HG02885 (cell line): ENCODE measurements around the gene THSD7B.

Experiments
- ATAC-seq: cut with Tn5 transposase; IDR thresholded peaks from one replicate; pipeline ENCODE4 v1.9.1; 2021; ENCODE audit warnings: mild to moderate bottlenecking; ENCODE audit not compliant: unreplicated experiment, poor library complexity

THSD7B gene

DNA sequence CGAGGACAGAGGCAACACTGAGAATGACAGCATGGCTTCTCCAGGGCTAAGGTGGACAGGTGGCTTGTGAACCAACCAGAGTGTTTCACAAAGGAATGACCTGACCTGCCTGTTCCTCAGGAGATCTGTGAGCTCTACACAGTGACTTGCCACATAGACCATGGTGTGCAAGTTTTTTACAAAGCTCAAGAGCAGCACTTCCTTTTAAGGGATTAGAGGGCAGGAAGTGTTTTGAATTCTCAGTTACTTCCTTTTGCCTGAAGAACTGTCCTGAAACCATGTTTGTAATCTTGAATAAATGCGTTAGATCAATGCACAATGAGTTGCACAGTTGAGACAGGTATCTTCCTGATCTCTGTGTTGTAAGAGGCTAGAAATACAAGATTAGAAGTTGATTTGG is 421.9 kb downstream of the THSD7B start:
- ATAC-seq: no peak

DNA sequence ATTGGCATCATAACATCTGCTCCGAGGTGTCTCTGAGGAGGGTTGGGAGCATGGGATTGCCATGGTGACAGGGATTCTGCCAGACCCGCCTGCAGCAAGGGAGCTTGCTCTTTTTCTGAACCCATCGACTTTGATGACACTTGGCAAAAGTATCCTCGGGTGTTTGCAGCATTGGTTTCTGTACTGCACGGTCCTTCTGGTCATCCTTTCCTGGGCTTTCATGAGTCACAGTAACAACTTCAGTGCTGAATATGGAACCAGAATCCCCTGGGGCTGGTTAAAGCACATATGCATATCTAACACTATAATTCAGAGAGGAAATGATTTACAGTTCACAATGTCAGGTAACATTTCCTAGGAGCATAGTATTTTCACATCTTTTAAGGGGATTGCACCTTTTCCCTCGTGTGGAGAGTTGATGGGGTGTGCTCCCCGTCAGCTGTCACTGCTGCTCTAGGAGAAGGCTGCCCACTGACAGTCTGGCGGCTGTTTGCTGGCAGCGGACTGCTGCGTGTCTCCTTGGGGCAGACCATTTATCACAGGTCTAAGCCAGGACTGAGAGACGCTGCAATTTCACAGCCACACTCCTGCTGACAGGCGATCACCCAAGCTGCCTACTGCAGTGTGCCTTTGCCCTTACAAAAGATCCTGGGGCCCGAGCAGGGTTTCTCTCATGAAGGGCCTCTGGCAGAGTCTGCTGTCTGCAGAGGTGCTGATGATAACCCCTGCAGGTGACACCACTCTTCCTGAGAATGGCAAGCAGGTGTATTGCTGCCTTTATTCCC is 425.3 kb downstream of the THSD7B start:
- no peak for ATAC-seq

- no peak for ATAC-seq
Observed at GRCh38 chr2:137192366-137193310, 427.3 kb downstream of the THSD7B start.

- no peak for ATAC-seq
Observed at GRCh38 chr2:137193401-137193800, 428.1 kb downstream of the THSD7B start.

DNA sequence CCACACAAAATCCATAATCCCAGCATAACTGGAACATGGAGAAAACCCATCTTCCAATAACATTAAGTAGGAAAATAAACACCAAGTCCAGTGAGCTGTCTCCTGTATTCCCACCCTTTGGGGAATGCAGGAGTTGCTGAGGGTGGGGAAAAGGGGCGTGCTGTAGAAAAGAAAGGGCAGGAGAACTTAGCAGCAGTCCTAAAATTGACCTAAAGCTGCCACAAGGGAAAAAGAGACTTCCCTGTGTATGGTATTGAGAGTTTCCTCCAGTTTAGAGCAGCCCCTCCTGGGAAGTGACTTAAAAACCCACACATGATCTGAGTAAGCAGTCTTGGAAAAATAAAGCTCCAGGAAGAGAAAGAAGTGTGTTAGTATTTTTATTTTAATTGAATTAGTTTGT is 428.8 kb downstream of the THSD7B start:
- ATAC-seq: no peak

DNA sequence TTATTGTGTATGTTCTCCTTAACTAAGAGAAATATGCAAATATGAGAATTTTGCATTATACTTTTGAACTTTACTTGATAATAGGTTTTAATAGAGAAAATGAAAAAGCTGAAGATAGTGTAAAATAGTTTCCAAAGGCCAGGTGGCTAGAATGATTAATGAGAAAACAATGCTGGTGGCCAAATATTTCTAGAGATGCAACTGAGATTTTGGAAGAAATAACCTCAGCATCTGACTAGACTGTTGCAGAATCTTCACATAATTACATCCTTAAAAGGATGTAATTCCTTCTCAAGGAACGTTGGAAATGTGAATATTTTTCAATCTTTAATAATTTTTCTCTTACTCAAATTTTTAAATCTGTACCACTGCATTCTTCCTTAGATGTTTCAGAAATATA is 434.4 kb downstream of the THSD7B start:
- ATAC-seq: no peak

- ATAC-seq: no peak
Observed at GRCh38 chr2:137202318-137202717, 437.0 kb downstream of the THSD7B start.

DNA sequence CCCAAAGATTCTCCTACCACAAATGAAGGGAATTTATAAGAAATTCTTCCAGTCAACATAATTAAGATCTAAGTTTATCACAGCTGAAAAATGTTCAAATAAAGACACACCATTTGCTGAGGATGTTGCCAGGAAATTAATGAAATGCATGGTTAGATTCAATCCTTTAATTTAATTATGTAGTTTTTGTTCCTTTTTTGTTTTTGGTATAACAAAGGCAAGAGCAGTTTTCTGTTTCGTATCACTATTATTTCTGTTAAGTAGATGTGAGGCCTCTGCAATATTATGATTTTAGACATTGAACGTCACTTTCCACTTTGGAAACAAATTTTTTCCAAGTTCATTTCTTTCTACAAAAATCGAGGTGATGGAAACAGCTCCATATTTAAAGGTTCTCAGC is 440.0 kb downstream of the THSD7B start:
- ATAC-seq: no peak

DNA sequence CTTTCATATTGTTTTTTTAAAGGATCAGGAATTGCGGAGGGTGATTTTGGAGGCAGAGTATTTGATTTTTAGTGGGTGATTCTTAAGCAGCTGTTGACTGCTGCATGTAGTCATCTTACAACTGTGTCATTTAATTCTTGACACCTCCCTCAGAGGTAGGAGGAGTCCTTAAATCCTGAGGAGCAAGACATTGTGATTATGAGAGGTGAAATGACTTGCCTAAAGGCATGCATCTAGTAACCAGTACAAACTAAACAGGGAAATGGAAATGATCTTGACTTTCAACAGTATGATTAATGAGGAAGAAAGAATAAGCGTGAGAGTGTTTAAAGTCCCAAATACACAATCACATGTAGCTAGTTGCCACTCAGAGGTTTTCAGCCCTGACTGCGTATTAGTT is 440.7 kb downstream of the THSD7B start:
- ATAC-seq: no peak

DNA sequence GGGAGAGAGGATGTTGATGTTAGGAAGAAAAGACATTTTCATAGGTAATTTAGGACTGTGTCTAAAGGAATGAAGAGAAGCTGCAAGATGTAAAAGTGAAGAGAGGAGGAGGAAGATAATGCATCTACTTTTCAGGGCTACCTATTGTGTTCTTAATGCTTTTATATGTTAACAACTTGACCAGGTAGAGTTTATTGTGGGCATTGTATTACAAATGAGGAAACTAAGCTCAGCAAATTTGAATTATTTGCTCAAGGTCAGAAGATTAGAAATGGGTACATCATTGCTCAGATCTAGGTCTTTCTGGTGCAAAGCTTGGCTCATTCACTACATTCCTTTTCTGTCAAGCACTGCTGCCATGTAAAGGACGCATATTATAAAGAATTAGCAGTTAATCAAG is 441.7 kb downstream of the THSD7B start:
- no peak for ATAC-seq

DNA sequence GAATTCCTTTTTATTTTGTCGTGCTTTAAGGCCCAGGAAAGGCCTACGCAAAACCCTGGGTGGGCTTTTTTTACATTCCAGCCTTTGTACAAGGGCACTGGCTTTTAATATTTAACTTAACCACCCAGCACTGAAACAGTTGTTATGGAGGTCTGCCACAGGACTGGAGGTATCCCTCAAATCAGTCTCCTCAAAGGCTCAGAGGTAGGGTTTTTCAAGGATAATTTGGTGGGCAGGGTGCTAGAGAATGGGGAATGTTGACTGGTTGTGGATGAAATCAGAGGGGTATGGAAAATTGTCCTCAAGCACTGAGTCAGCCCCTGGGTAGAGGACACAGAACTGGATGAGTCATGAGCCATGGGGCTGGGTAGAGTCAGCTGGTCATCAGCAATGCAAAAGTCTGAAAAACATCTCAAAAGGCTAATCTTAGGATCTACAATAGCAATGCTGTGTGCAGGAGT is 443.1 kb downstream of the THSD7B start:
- no peak for ATAC-seq

DNA sequence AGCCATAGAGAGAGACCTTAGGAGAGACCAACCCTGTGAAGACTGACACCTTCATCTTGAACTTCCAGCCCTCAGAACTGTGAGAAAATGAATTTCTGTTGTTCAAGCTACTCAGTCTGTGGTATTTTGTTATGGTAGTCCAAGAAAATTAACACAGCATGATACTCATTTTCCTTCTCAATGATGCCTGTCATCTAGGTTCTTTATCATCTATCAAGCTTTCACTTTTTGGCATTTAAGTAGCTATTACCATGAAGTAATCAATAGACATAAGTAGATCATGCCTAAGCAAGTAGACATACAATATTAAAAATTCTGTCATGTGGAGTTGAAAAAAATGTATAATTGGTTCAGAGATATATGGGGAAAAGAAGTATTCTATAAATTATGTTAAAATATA is 444.7 kb downstream of the THSD7B start:
- no peak for ATAC-seq

GRCh38 chr2:137211761-137212160 is 446.4 kb downstream of the THSD7B start:
- no peak for ATAC-seq

GRCh38 chr2:137220438-137220993 is 455.2 kb downstream of the THSD7B start:
- no peak for ATAC-seq

DNA sequence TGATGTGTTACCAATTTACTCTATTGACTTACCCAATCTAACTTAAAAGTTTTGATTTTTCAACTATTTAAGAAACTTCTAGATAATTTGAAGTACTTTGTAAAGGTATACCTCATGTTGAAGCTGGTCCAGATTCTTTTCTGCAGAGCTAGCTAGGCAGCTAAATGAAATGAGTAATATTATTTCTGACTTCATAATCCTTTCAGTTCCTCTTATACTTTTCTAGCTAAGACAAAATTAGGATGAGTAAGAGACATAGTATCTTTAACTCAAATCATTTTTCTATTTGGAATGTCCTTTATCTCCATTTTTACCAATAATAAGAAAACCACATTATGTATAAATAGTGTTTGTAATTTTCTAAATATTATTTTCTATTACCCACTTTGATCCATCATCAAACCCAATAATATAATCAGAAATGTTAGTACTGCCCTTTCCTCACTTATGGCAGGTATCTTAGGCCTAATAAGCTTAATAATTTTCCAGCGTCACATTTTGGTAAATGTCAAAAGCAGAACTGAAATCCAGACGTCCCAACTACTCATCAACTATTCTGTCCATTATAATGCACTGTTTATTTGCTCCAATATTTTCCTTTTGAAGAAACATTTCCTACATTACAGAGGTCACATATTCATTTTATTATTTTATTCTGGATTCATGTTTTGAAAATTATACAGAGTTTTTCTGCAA is 456.6 kb downstream of the THSD7B start:
- peak; percentile 69 for ATAC-seq

DNA sequence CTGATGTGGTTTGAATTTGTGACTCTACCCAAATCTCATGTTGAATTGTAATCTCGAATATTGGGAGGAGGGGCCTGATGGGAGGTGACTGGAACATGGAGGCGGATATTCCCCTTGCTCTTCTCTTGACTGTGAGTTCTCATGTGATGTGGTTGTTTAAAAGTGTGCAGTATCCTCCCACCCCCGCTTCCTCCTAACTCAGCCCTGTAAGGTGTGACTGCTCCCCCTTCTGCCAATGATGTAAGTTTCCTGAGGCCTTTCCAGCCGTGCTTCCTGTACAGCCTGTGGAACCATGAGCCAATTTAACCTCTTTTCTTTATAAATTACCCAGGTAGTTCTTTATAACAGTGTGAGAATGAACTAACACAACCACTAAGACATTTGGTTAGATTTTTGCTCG is 458.4 kb downstream of the THSD7B start:
- ATAC-seq: no peak

GRCh38 chr2:137228566-137228965 is 463.2 kb downstream of the THSD7B start:
- ATAC-seq: no peak

- no peak for ATAC-seq
Observed at GRCh38 chr2:137229834-137230233, 464.5 kb downstream of the THSD7B start.

DNA sequence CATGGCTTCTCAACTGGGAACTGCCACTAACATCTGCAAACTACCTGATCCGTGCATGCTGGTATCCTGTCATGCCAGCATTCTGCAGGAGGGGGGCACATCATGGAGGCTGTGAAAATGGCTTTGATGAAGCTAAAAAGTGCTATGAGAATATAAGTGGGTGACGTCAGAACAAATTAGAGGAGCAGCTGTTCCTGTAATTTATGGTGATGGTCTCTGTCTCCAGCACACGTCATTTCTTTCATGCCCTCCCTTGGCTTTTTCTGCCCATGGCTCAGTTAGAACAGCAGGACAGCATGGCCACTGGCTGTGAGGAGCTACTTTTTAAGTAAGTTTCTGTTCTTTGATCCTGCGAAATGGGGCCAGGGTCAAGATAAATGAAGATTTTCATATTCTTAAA is 466.3 kb downstream of the THSD7B start:
- ATAC-seq: no peak

GRCh38 chr2:137232076-137232475 is 466.7 kb downstream of the THSD7B start:
- ATAC-seq: no peak
